ENCODE results near the gene LSM4. TPM values are rescaled to one million over a fixed set of nuclear protein-coding genes. Genes with fewer than 3 reads are reported as not detected.

Gene LSM4
- total and polyA plus RNA-seq, 2 donors (not counting 3 experiments of a cell fraction or from before 2014, with no cell fraction given), result 118 to 119 TPM

- FAIRE-seq (no peak), DNase-seq (ENCODE audit: low read depth, low spot score) (no peak)
- Histone ChIP-seq H3K9ac (replicated peaks; ENCODE audit: extremely low read depth, insufficient read depth, low read length) (no peak overlapping the region), H3K4me2 (ENCODE audit: insufficient read depth, low read length) (no peak overlapping the region), H3K27me3 (ENCODE audit: control insufficient read depth in 2 of 2, insufficient read depth in 2 of 2, low read length in 2 of 2) (peaks cover 0 to 4% of the 10 kb centered on the region in 2 experiments), H2AFZ (ENCODE audit: low read depth, low read length) (no peak overlapping the region), H3K9me3 (replicated peaks; ENCODE audit: control insufficient read depth, insufficient read depth, low read length) (no peaks in the 10 kb centered on the region), H3K27ac (ENCODE audit: insufficient read depth, low read depth, low read length) (no peak overlapping the region), H3K79me2 (ENCODE audit: control insufficient read depth, insufficient read depth, low read length) (no peaks in the 10 kb centered on the region), H3K36me3 (ENCODE audit: control insufficient read depth in 2 of 2, extremely low read depth in 1 of 2, insufficient read depth in 2 of 2, low read length in 2 of 2) (no peaks in the 10 kb centered on the region), H3K4me3 (replicated peaks in 1 of 3; ENCODE audit: insufficient read depth in 1 of 3, low read depth in 1 of 3, low read length in 3 of 3) (no peak overlapping the region), H3K4me1 (ENCODE audit: control insufficient read depth, extremely low read depth, insufficient read depth, low read length) (peaks cover 5% of the 10 kb centered on the region), H3K9me1 (replicated peaks; ENCODE audit: control insufficient read depth, extremely low read depth, insufficient read depth, low read length) (no peaks in the 10 kb centered on the region), H4K20me1 (replicated peaks; ENCODE audit: control insufficient read depth, extremely low read depth, insufficient read depth, low read length) (no peaks in the 10 kb centered on the region)
- dilution Hi-C loops (cut with MboI; ENCODE audit: extremely low pct_ligation_motif_present, low sequenced_read_pairs), result no loop called here
- TF ChIP-seq JUN (IDR thresholded peaks at IDR 0.05; ENCODE audit: borderline replicate concordance, insufficient read depth, insufficient read length, low read depth), result no peak
- no peak for TF ChIP-seq EZH2 (IDR thresholded peaks at IDR 0.05; ENCODE audit: borderline replicate concordance, low read depth, low read length, severe bottlenecking)
- TF ChIP-seq POLR2AphosphoS5 (IDR thresholded peaks at IDR 0.05; ENCODE audit: insufficient read depth, low read depth, low read length), result no peak
- no peak for TF ChIP-seq FOS (IDR thresholded peaks at IDR 0.05; ENCODE audit: borderline replicate concordance, insufficient read depth, low read length)
- no peak for TF ChIP-seq GATA2 (IDR thresholded peaks at IDR 0.05; ENCODE audit: insufficient read depth, insufficient read length, low read depth, low read length)
- no peak for TF ChIP-seq MAX (IDR thresholded peaks at IDR 0.05; ENCODE audit: insufficient read depth, insufficient read length)
- ChIA-PET POLR2A (no interaction called here), CTCF (interaction anchor here (0.7 to 10.9 kb wide), 5 partner anchors 16 to 124 kb away, joined by 3 to 401 read pairs (median 4); partner anchors contain the start of gene JUND)
- no TSS peak for BruUV-seq (replicated peaks)
- intact Hi-C loops (cut with micrococcal nuclease), result no loop called here
Observed at GRCh38 chr19:18332917-18333530, 10.1 kb upstream of the LSM4 start.

GRCh38 chr19:18330868-18331267, 8.0 kb upstream of the LSM4 start:
- intact Hi-C loops (cut with micrococcal nuclease) (no loop called here), dilution Hi-C loops (cut with MboI; ENCODE audit: extremely low pct_ligation_motif_present, low sequenced_read_pairs) (no loop called here)
- no peaks in the 10 kb centered on the region for H3K36me3 ChIP-seq (ENCODE audit: control insufficient read depth in 2 of 2, extremely low read depth in 1 of 2, insufficient read depth in 2 of 2, low read length in 2 of 2)
- no peak overlapping the region for H3K4me3 ChIP-seq (replicated peaks in 1 of 3; ENCODE audit: insufficient read depth in 1 of 3, low read depth in 1 of 3, low read length in 3 of 3)
- no TSS peak for BruUV-seq (replicated peaks)
- no peak overlapping the region for H3K4me2 ChIP-seq (ENCODE audit: insufficient read depth, low read length)
- no peak overlapping the region for H3K9ac ChIP-seq (replicated peaks; ENCODE audit: extremely low read depth, insufficient read depth, low read length)
- peaks cover 0 to 2% of the 10 kb centered on the region in 2 experiments for H3K27me3 ChIP-seq (ENCODE audit: control insufficient read depth in 2 of 2, insufficient read depth in 2 of 2, low read length in 2 of 2)
- no peaks in the 10 kb centered on the region for H3K9me3 ChIP-seq (replicated peaks; ENCODE audit: control insufficient read depth, insufficient read depth, low read length)
- H2AFZ ChIP-seq (ENCODE audit: low read depth, low read length), result no peak overlapping the region
- CTCF ChIA-PET, result interaction anchor here (1.0 to 10.9 kb wide), 3 partner anchors 51 to 79 kb away, joined by 3 to 401 read pairs (median 4); partner anchors contain the start of gene JUND
- no peak for FAIRE-seq
- H3K4me1 ChIP-seq (ENCODE audit: control insufficient read depth, extremely low read depth, insufficient read depth, low read length), result peaks cover 5% of the 10 kb centered on the region
- no peaks in the 10 kb centered on the region for H4K20me1 ChIP-seq (replicated peaks; ENCODE audit: control insufficient read depth, extremely low read depth, insufficient read depth, low read length)
- POLR2A ChIA-PET, result interaction anchor here (6.2 kb wide), 1 partner anchor 51 kb away, joined by 103 read pairs; the partner anchor contains the start of gene JUND
- DNase-seq (ENCODE audit: low read depth, low spot score), result no peak
- TF ChIP-seq GATA2 (IDR thresholded peaks at IDR 0.05; ENCODE audit: insufficient read depth, insufficient read length, low read depth, low read length) (no peak), FOS (IDR thresholded peaks at IDR 0.05; ENCODE audit: borderline replicate concordance, insufficient read depth, low read length) (no peak), POLR2AphosphoS5 (IDR thresholded peaks at IDR 0.05; ENCODE audit: insufficient read depth, low read depth, low read length) (no peak), EZH2 (IDR thresholded peaks at IDR 0.05; ENCODE audit: borderline replicate concordance, low read depth, low read length, severe bottlenecking) (no peak), MAX (IDR thresholded peaks at IDR 0.05; ENCODE audit: insufficient read depth, insufficient read length) (no peak), CTCF (IDR thresholded peaks at IDR 0.05; ENCODE audit: extremely low read depth in 1 of 2, insufficient read depth in 1 of 2, low read depth in 1 of 2, low read length in 2 of 2) (no peak)
- H3K9me1 ChIP-seq (replicated peaks; ENCODE audit: control insufficient read depth, extremely low read depth, insufficient read depth, low read length), result no peaks in the 10 kb centered on the region
- no peak overlapping the region for H3K27ac ChIP-seq (ENCODE audit: insufficient read depth, low read depth, low read length)
- no peaks in the 10 kb centered on the region for H3K79me2 ChIP-seq (ENCODE audit: control insufficient read depth, insufficient read depth, low read length)
